CD14-positive monocyte (primary cell): ENCODE measurements around the gene AADACL4. TPM values are rescaled to one million over a fixed set of nuclear protein-coding genes. Genes with fewer than 3 reads are reported as not detected.

ENCODE experiments used
- DNase-seq, 3 donors: peaks; one replicate each; pipeline ENCODE4 v3.0.0-alpha.2; 2011 to 2022
- H2AFZ ChIP-seq: 2 replicates; pipeline ENCODE4 v1.6.0; 2012; ENCODE audit warnings: mild to moderate bottlenecking, low read depth, low read length, inconsistent platforms; ENCODE audit not compliant: insufficient read depth, poor library complexity, severe bottlenecking
- H3K27ac ChIP-seq, 2 donors: 1 replicate in 1 of 2; 2 replicates in 1 of 2; pipeline ENCODE4 v1.5.1; 2012 to 2013; ENCODE audit warnings: low read length in 2 of 2, control low read depth in 1 of 2, inconsistent platforms in 1 of 2, low read depth in 1 of 2, mild to moderate bottlenecking in 1 of 2
- H3K27me3 ChIP-seq, 2 donors: one replicate each; pipeline versions ENCODE4 v1.6.0 to v1.6.1; 2011 to 2013; ENCODE audit warnings: low read length in 2 of 2; ENCODE audit not compliant: control insufficient read depth in 2 of 2, insufficient read depth in 2 of 2
- H3K36me3 ChIP-seq, 2 donors: replicated peaks in 1 of 2; 1 replicate in 1 of 2; 2 replicates in 1 of 2; pipeline versions ENCODE4 v1.5.1 to v1.6.1; 2012 to 2013; ENCODE audit warnings: low read length in 2 of 2, control low read depth in 1 of 2, inconsistent platforms in 1 of 2, mild to moderate bottlenecking in 1 of 2; ENCODE audit not compliant: insufficient read depth in 2 of 2, control insufficient read depth in 1 of 2
- H3K4me1 ChIP-seq, 2 donors: 1 replicate in 1 of 2; 2 replicates in 1 of 2; pipeline versions ENCODE4 v1.5.1 to v1.6.1; 2012 to 2013; ENCODE audit warnings: low read length in 2 of 2, control low read depth in 1 of 2, inconsistent platforms in 1 of 2, mild to moderate bottlenecking in 1 of 2, moderate library complexity in 1 of 2; ENCODE audit not compliant: insufficient read depth in 2 of 2, control insufficient read depth in 1 of 2
- H3K4me2 ChIP-seq: replicated peaks from 2 replicates; pipeline ENCODE3; 2012; ENCODE audit warnings: low read length, moderate library complexity, mild to moderate bottlenecking; ENCODE audit not compliant: poor library complexity, severe bottlenecking; ENCODE audit errors: extremely low read depth
- H3K4me3 ChIP-seq, 3 experiments: fragments of 200-600 bp in 1 of 3; sonication (generic) in 1 of 3; replicated peaks in 1 of 3; 1 replicate in 2 of 3; 2 replicates in 1 of 3; pipeline ENCODE4 v1.5.1; 2011 to 2013; ENCODE audit warnings: low read length in 3 of 3, mild to moderate bottlenecking in 3 of 3, control low read depth in 2 of 3, low read depth in 2 of 3, inconsistent platforms in 1 of 3, moderate library complexity in 1 of 3
- H3K79me2 ChIP-seq: 2 replicates; pipeline ENCODE4 v1.6.0; 2012; ENCODE audit warnings: mild to moderate bottlenecking, control low read depth, inconsistent platforms, low read length, moderate library complexity; ENCODE audit not compliant: insufficient read depth
- H3K9ac ChIP-seq: 2 replicates; pipeline ENCODE4 v1.6.0; 2017; ENCODE audit warnings: low read length, mild to moderate bottlenecking; ENCODE audit not compliant: insufficient read depth, poor library complexity, severe bottlenecking
- H3K9me3 ChIP-seq, 2 donors: replicated peaks in 1 of 2; 1 replicate in 1 of 2; 2 replicates in 1 of 2; pipeline versions ENCODE4 v1.5.1 to v1.6.1; 2012 to 2013; ENCODE audit warnings: low read length in 2 of 2, control low read depth in 1 of 2; ENCODE audit not compliant: control insufficient read depth in 1 of 2, insufficient read depth in 1 of 2
- H4K20me1 ChIP-seq: 2 replicates; pipeline ENCODE4 v1.6.0; 2012; ENCODE audit warnings: mild to moderate bottlenecking, low read length, control low read depth, moderate library complexity; ENCODE audit not compliant: insufficient read depth
- H3K27ac Mint-ChIP-seq, 7 donors: one replicate each; pipeline ENCODE4 v1.8.0; 2020; ENCODE audit warnings: mild to moderate bottlenecking in 7 of 7, mixed read lengths in 7 of 7, moderate library complexity in 6 of 7, inconsistent platforms in 2 of 7
- H3K27me3 Mint-ChIP-seq, 3 donors: one replicate each; pipeline ENCODE4 v1.8.0; 2021 to 2022; ENCODE audit warnings: low read depth in 3 of 3, mild to moderate bottlenecking in 3 of 3, mixed read lengths in 3 of 3, moderate library complexity in 3 of 3, inconsistent platforms in 1 of 3
- H3K36me3 Mint-ChIP-seq, 2 donors: one replicate each; pipeline ENCODE4 v1.8.0; 2020; ENCODE audit warnings: mixed read lengths in 2 of 2, inconsistent platforms in 1 of 2, mild to moderate bottlenecking in 1 of 2
- H3K4me1 Mint-ChIP-seq: one replicate; pipeline ENCODE4 v1.8.0; 2020; ENCODE audit warnings: mild to moderate bottlenecking, mixed read lengths
- H3K4me3 Mint-ChIP-seq, 2 donors: one replicate each; pipeline ENCODE4 v1.8.0; 2020; ENCODE audit warnings: mild to moderate bottlenecking in 2 of 2, mixed read lengths in 2 of 2, moderate library complexity in 1 of 2
- H3K9me3 Mint-ChIP-seq, 7 donors: one replicate each; pipeline ENCODE4 v1.8.0; 2020 to 2022; ENCODE audit warnings: mixed read lengths in 7 of 7, mild to moderate bottlenecking in 6 of 7, moderate library complexity in 6 of 7, inconsistent platforms in 2 of 7
- CTCF ChIP-seq: fragments of 200-600 bp; IDR thresholded peaks from one replicate; pipeline ENCODE4 v1.8.0; 2022; ENCODE audit warnings: antibody characterized with exemption, mild to moderate bottlenecking
- WGBS: methylation state at CpG from one replicate; pipeline ENCODE4 v1.1.5; 2013; ENCODE audit warnings: missing lambda C conversion rate; ENCODE audit not compliant: insufficient coverage; 5-methylcytosine and 5-hydroxymethylcytosine counted together
- intact Hi-C, 2 donors: fragments of 100-400 bp; cut with micrococcal nuclease; formaldehyde crosslinking; loops; one replicate each; pipeline versions ENCODE4 v1.15.0 to v1.15.1; 2023
- polyA plus RNA-seq, 3 donors: library from polyadenylated mRNA; depleted of rRNA in 1 of 3; unstranded in 2 of 3; stranded (reverse) in 1 of 3; fragments of 300-500 nt in 2 of 3; fragments of >200 nt in 1 of 3; fragmentation: Illumina TruSeq in 2 of 3; gene quantifications; 1 replicate in 2 of 3; 2 replicates in 1 of 3; pipeline ENCODE4 v1.2.3, GENCODE V29; 2012 to 2021

AADACL4 gene
- polyA plus RNA-seq, 3 donors = not detected

GRCh38 chr1:12630946-12631530 lies 12.8 kb upstream of the AADACL4 start:
- peaks cover 0 to 3% of the 10 kb centered on the region in 2 donors for H3K9me3 ChIP-seq
- TF ChIP-seq CTCF = no peak
- H3K9ac ChIP-seq = peak overlapping the region; percentile 29
- H3K27ac ChIP-seq = peak overlapping the region; percentile 5 to 52
- H2AFZ ChIP-seq = peak overlapping the region; percentile 66
- intact Hi-C loops = no loop called here
- H3K4me3 Mint-ChIP-seq = peak overlapping the region; percentile 52 to 79
- peaks cover 0 to 5% (median 3%) of the 10 kb centered on the region in 3 donors for H3K27me3 Mint-ChIP-seq
- H3K36me3 Mint-ChIP-seq = no peaks in the 10 kb centered on the region
- H3K27ac Mint-ChIP-seq = peak overlapping the region in 6 of 7 donors; percentile 26 to 76 (median 42)
- H3K36me3 ChIP-seq = no peaks in the 10 kb centered on the region
- 20% methylated on average over 5 of the region's 6 CpGs for WGBS
- H3K4me1 ChIP-seq = peaks cover 49 to 61% of the 10 kb centered on the region in 2 donors
- no peaks in the 10 kb centered on the region for H3K27me3 ChIP-seq
- DNase-seq = peak; percentile 54 to 74 (median 70)
- no peaks in the 10 kb centered on the region for H3K79me2 ChIP-seq
- peak overlapping the region; percentile 63 for H3K4me2 ChIP-seq
- H3K9me3 Mint-ChIP-seq = peaks cover 0 to 12% (median 0%) of the 10 kb centered on the region in 7 donors
- H3K4me1 Mint-ChIP-seq = peaks cover 61% of the 10 kb centered on the region
- H3K4me3 ChIP-seq = peak overlapping the region in 1 of 3 experiments; percentile 65
- H4K20me1 ChIP-seq = no peaks in the 10 kb centered on the region

GRCh38 chr1:12631571-12631970 lies 12.3 kb upstream of the AADACL4 start:
- Mint-ChIP-seq H3K36me3 (no peaks in the 10 kb centered on the region), H3K27me3 (peaks cover 0 to 3% (median 3%) of the 10 kb centered on the region in 3 donors), H3K9me3 (peaks cover 0 to 13% (median 0%) of the 10 kb centered on the region in 7 donors), H3K4me1 (peaks cover 61% of the 10 kb centered on the region), H3K4me3 (peak overlapping the region; percentile 52 to 79), H3K27ac (peak overlapping the region in 4 of 7 donors; percentile 26 to 76 (median 45))
- H3K4me2 ChIP-seq = peak overlapping the region; percentile 63
- no peaks in the 10 kb centered on the region for H4K20me1 ChIP-seq
- peak overlapping the region in 1 of 2 donors; percentile 52 for H3K27ac ChIP-seq
- H3K79me2 ChIP-seq = no peaks in the 10 kb centered on the region
- H3K9me3 ChIP-seq = peaks cover 0 to 3% of the 10 kb centered on the region in 2 donors
- no peak for DNase-seq
- H2AFZ ChIP-seq = peak overlapping the region; percentile 66
- H3K9ac ChIP-seq = no peak overlapping the region
- WGBS = 99% methylated on average over 6 of the region's 8 CpGs
- H3K36me3 ChIP-seq = no peaks in the 10 kb centered on the region
- TF ChIP-seq CTCF = no peak
- intact Hi-C loops = no loop called here
- peaks cover 49 to 61% of the 10 kb centered on the region in 2 donors for H3K4me1 ChIP-seq
- no peaks in the 10 kb centered on the region for H3K27me3 ChIP-seq
- H3K4me3 ChIP-seq = peak overlapping the region in 1 of 3 experiments; percentile 65
